ENCODE data around the gene DIPK1C. TPM values are rescaled to one million over a fixed set of nuclear protein-coding genes. Genes with fewer than 3 reads are reported as not detected.

DIPK1C gene
- total RNA-seq, 2 donors from 2014 or later, result 2.6 TPM; not detected in 1

DNA sequence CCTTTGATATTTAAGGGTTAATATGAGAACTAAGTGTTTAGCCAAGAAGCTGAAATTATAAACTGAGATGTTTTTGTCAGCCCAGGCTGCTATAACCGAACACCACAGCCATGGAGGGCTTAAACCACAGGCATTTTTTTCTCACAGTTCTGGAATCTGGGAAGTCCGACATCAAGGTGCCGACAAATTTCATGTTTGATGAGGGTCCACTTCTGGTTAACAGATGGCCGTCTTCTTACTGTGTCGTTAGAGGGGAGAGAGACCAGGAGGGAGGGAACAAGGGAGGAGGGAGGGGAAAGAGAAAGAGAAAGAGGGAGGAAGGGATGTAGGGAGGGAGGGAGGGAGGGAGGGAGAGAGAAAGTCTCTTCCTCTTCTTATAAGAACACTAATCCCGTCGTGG, 32.6 kb upstream of the DIPK1C start:
- Histone ChIP-seq H3K27me3 (no peaks in the 10 kb centered on the region), H3K36me3 (no peaks in the 10 kb centered on the region), H3K27ac (no peak overlapping the region), H3K9me3 (no peaks in the 10 kb centered on the region), H3K4me1 (peaks cover 0 to 9% of the 10 kb centered on the region in 2 donors), H3K4me3 (no peak overlapping the region)
- DNase-seq (ENCODE audit: low spot score), result no peak
- TF ChIP-seq, protein P1, sequence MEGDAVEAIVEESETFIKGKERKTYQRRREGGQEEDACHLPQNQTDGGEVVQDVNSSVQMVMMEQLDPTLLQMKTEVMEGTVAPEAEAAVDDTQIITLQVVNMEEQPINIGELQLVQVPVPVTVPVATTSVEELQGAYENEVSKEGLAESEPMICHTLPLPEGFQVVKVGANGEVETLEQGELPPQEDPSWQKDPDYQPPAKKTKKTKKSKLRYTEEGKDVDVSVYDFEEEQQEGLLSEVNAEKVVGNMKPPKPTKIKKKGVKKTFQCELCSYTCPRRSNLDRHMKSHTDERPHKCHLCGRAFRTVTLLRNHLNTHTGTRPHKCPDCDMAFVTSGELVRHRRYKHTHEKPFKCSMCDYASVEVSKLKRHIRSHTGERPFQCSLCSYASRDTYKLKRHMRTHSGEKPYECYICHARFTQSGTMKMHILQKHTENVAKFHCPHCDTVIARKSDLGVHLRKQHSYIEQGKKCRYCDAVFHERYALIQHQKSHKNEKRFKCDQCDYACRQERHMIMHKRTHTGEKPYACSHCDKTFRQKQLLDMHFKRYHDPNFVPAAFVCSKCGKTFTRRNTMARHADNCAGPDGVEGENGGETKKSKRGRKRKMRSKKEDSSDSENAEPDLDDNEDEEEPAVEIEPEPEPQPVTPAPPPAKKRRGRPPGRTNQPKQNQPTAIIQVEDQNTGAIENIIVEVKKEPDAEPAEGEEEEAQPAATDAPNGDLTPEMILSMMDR (IDR thresholded peaks at IDR 0.05), result no peak

DNA sequence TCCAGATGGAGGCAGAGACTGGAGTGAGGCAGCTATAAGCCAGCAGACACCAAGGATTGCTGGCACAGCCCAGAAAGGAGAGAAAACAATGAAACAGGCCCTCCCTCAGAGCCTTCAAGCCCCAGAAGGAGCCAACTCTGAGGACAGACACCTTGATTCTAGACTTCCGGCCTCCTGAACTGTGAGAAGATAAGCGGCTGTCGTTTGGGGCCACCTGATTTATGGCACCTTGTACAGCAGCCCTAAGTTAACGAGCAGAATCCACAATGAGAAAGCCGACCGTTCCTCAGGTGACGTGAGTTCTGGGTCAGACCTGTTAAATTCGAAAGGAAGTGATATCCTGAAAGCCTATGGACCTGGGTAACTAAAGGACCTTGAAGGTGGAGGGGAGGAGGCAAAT, 31.8 kb upstream of the DIPK1C start:
- H3K4me1 ChIP-seq, result peaks cover 0 to 9% of the 10 kb centered on the region in 2 donors
- H3K27ac ChIP-seq, result no peak overlapping the region
- no peaks in the 10 kb centered on the region for H3K27me3 ChIP-seq
- no peaks in the 10 kb centered on the region for H3K9me3 ChIP-seq
- TF ChIP-seq, protein P1 (IDR thresholded peaks at IDR 0.05), result no peak
- no peaks in the 10 kb centered on the region for H3K36me3 ChIP-seq
- DNase-seq (ENCODE audit: low spot score), result peak; percentile 7
- H3K4me3 ChIP-seq, result no peak overlapping the region

DNA sequence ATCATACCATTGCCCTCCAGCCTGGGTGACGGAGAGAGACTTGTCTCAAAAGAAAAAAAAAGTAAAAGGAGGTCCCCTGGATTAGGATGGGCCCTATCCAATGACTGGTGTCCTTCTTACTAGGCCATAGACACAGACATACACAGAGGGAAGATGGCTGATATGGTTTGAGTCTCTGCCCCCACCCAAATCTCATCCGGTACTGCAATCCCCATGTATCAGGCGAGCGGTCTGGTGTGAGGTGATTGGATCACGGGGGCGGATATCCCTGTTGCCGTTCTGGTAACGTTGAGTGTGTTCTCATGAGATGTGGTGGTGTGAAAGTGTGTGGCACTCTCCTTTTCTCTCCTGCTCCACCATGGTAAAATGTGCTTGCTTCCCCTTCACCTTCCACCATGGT, 31.2 kb upstream of the DIPK1C start:
- Histone ChIP-seq H3K27me3 (no peaks in the 10 kb centered on the region), H3K9me3 (no peaks in the 10 kb centered on the region), H3K4me1 (peaks cover 0 to 9% of the 10 kb centered on the region in 2 donors), H3K27ac (no peak overlapping the region), H3K36me3 (no peaks in the 10 kb centered on the region), H3K4me3 (no peak overlapping the region)
- DNase-seq (ENCODE audit: low spot score), result peak; percentile 9
- TF ChIP-seq, protein P1 (IDR thresholded peaks at IDR 0.05), result no peak

DNA sequence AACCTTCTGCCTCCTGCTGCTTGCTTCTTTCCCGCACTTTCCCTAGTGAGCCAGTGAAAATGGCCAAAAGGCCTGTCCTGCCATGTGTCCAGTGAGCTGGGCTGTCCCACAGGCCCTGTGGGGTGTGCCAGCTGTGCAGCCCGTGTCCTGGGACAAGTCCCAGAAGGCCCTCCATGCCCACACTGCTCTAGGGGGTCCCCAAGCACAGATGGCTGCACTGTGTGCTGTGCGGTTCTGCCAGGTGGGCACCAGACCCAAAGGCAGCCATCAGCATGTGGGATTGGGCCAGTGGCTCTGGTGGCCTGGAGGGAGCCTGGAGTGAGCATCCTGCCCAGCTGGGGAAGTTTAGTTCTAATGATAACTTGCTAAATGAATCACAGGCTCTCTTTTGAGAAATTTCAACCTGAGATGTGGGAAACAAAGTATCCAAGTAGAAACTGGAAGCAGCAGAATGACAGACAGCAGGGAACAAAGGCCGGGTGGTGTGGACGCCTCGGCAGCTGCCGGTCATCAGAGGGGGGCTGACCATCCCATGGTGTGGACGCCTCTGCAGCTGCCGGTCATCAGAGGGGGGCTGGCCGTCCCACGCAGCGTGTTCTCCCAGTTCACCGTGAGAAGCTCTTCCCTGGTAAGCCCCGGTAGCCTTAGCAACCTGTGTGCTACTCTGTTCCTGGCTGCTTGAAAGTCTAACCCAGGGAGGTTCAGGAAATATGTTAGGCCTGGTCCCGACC, 29.2 kb upstream of the DIPK1C start:
- Histone ChIP-seq H3K36me3 (no peaks in the 10 kb centered on the region), H3K27ac (no peak overlapping the region), H3K4me3 (no peak overlapping the region), H3K9me3 (no peaks in the 10 kb centered on the region), H3K27me3 (no peaks in the 10 kb centered on the region), H3K4me1 (peaks cover 0 to 9% of the 10 kb centered on the region in 2 donors)
- TF ChIP-seq, protein P1 (IDR thresholded peaks at IDR 0.05), result no peak
- peak; percentile 13 for DNase-seq (ENCODE audit: low spot score)

DNA sequence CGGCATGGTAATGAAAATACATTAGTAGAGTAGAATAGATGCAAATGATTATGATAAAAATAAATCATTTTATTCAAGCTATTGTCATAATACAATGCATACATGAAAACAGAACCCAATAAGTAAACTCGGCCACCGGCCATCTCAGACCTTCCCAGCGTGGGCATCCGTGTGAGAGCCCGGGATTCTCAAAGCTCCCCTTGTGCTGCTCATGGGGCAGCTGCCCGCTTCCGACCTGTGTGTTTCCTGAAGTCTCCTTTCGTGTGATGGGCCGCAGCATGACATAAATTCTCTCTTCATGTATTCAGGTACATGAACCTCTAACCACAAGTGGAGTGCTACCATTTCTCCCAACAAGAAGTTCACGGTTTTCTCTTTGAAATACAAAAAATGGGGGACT, 25.6 kb upstream of the DIPK1C start:
- peak; percentile 52 for DNase-seq (ENCODE audit: low spot score)
- Histone ChIP-seq H3K27me3 (no peaks in the 10 kb centered on the region), H3K4me3 (no peak overlapping the region), H3K36me3 (no peaks in the 10 kb centered on the region), H3K27ac (no peak overlapping the region), H3K4me1 (peaks cover 0 to 9% of the 10 kb centered on the region in 2 donors), H3K9me3 (no peaks in the 10 kb centered on the region)
- TF ChIP-seq, protein P1 (IDR thresholded peaks at IDR 0.05), result no peak

All from right atrium auricular region (tissue), 2 donors.